Neural progenitor cell (in vitro differentiated cells): ENCODE results near the gene TTLL3. TPM values are rescaled to one million over a fixed set of nuclear protein-coding genes. Genes with fewer than 3 reads are reported as not detected.

ENCODE experiments used
- DNase-seq: peaks from one replicate; pipeline ENCODE4 v3.0.0-alpha.2; 2016; ENCODE audit warnings: low spot score
- H2AFZ ChIP-seq: fragments of 200-600 bp; sonication (generic); replicated peaks from 2 replicates; pipeline ENCODE4 v1.6.1; 2016; ENCODE audit warnings: antibody characterized with exemption
- H3F3A ChIP-seq: fragments of 200-600 bp; sonication (generic); 2 replicates; pipeline ENCODE4 v1.6.1; 2016; ENCODE audit warnings: antibody characterized with exemption, low read depth
- H3K27ac ChIP-seq: fragments of 200-600 bp; sonication (generic); 2 replicates; pipeline ENCODE4 v1.5.1; 2016; ENCODE audit warnings: mild to moderate bottlenecking
- H3K27me3 ChIP-seq: fragments of 200-600 bp; sonication (generic); 2 replicates; pipeline ENCODE4 v1.6.1; 2016; ENCODE audit warnings: mild to moderate bottlenecking, moderate library complexity
- H3K36me3 ChIP-seq: fragments of 200-600 bp; sonication (generic); 2 replicates; pipeline ENCODE4 v1.5.1; 2016
- H3K4me1 ChIP-seq: fragments of 200-600 bp; sonication (generic); 2 replicates; pipeline ENCODE4 v1.6.1; 2016; ENCODE audit warnings: mixed run types
- H3K4me2 ChIP-seq: fragments of 200-600 bp; sonication (generic); 2 replicates; pipeline ENCODE4 v1.6.1; 2016
- H3K4me3 ChIP-seq: fragments of 200-600 bp; sonication (generic); 2 replicates; pipeline ENCODE4 v1.5.1; 2016
- H3K79me2 ChIP-seq: fragments of 200-600 bp; sonication (generic); 2 replicates; pipeline ENCODE4 v1.6.1; 2016; ENCODE audit warnings: low read depth
- H3K9ac ChIP-seq: fragments of 200-600 bp; sonication (generic); 2 replicates; pipeline ENCODE4 v1.6.1; 2016
- H3K9me3 ChIP-seq: fragments of 200-600 bp; sonication (generic); 2 replicates; pipeline ENCODE4 v1.5.1; 2016; ENCODE audit warnings: low read depth
- H4K20me1 ChIP-seq: fragments of 200-600 bp; sonication (generic); 2 replicates; pipeline ENCODE4 v1.6.1; 2016; ENCODE audit warnings: low read depth
- H3K27ac Mint-ChIP-seq: 3 replicates; pipeline ENCODE4 v1.8.0; 2021; ENCODE audit warnings: mixed read lengths
- H3K27me3 Mint-ChIP-seq: 2 replicates; pipeline ENCODE4 v1.8.0; 2022; ENCODE audit warnings: low read depth, mild to moderate bottlenecking, inconsistent platforms, moderate library complexity, mixed read lengths; ENCODE audit not compliant: insufficient read depth
- H3K36me3 Mint-ChIP-seq: 3 replicates; pipeline ENCODE4 v1.8.0; 2021; ENCODE audit warnings: mixed read lengths
- H3K4me1 Mint-ChIP-seq: 3 replicates; pipeline ENCODE4 v1.8.0; 2021; ENCODE audit warnings: mixed read lengths
- H3K4me3 Mint-ChIP-seq: 3 replicates; pipeline ENCODE4 v1.8.0; 2021; ENCODE audit warnings: mild to moderate bottlenecking, moderate library complexity, mixed read lengths
- H3K9me3 Mint-ChIP-seq: 3 replicates; pipeline ENCODE4 v1.8.0; 2020; ENCODE audit warnings: mixed read lengths
- CTCF ChIP-seq: fragments of 200-600 bp; sonication (generic); IDR thresholded peaks from 2 replicates; pipeline ENCODE4 v1.5.1; 2017; ENCODE audit warnings: antibody characterized with exemption, mild to moderate bottlenecking
- EZH2 ChIP-seq: fragments of 200-600 bp; sonication (generic); IDR thresholded peaks from 2 replicates; pipeline ENCODE4 v1.6.1; 2017; ENCODE audit warnings: antibody characterized with exemption, mild to moderate bottlenecking, moderate library complexity
- EZH2phosphoT487 ChIP-seq: fragments of 200-600 bp; sonication (generic); IDR thresholded peaks from 2 replicates; pipeline ENCODE4 v1.6.1; 2017; ENCODE audit warnings: antibody characterized with exemption
- total RNA-seq: library from RNA; depleted of rRNA; stranded (reverse); fragments of >200 nt; gene quantifications from 2 replicates; pipeline ENCODE4 v1.2.3, GENCODE V29; 2015; ENCODE audit warnings: low replicate concordance

TTLL3 gene
- total RNA-seq, 1 donor from 2014 or later, result 15.0 TPM

- TF ChIP-seq EZH2, result no peak
- TF ChIP-seq CTCF, result no peak
- TF ChIP-seq EZH2phosphoT487, result no peak
- DNase-seq, result no peak
Observed at GRCh38 chr3:9820543-9820942, 10.5 kb downstream of the TTLL3 start.

GRCh38 chr3:9820946-9821345, 10.9 kb downstream of the TTLL3 start:
- H3K4me2 ChIP-seq, result no peak overlapping the region
- no peaks in the 10 kb centered on the region for H3K79me2 ChIP-seq
- peak; percentile 73 for DNase-seq
- no peaks in the 10 kb centered on the region for H3K36me3 Mint-ChIP-seq
- no peaks in the 10 kb centered on the region for H3K4me1 ChIP-seq
- TF ChIP-seq CTCF, result peak; percentile 59
- TF ChIP-seq EZH2, result no peak
- H3K27ac Mint-ChIP-seq, result peak overlapping the region; percentile 57
- peaks cover 3% of the 10 kb centered on the region for H3F3A ChIP-seq
- H3K9me3 Mint-ChIP-seq, result no peaks in the 10 kb centered on the region
- no peak overlapping the region for H3K27ac ChIP-seq
- H3K4me3 Mint-ChIP-seq, result no peak overlapping the region
- H3K36me3 ChIP-seq, result no peaks in the 10 kb centered on the region
- H3K27me3 ChIP-seq, result no peaks in the 10 kb centered on the region
- H2AFZ ChIP-seq, result no peak overlapping the region
- H4K20me1 ChIP-seq, result peaks cover 6% of the 10 kb centered on the region
- H3K9me3 ChIP-seq, result no peaks in the 10 kb centered on the region
- no peak overlapping the region for H3K4me3 ChIP-seq
- H3K9ac ChIP-seq, result no peak overlapping the region
- H3K4me1 Mint-ChIP-seq, result no peaks in the 10 kb centered on the region
- peaks cover 17% of the 10 kb centered on the region for H3K27me3 Mint-ChIP-seq

More at GRCh38 chr3:9820543-9820942, 10.5 kb downstream of the TTLL3 start:
- Histone ChIP-seq H3K27ac (no peak overlapping the region), H3K4me2 (no peak overlapping the region), H3K79me2 (no peaks in the 10 kb centered on the region), H3K4me3 (no peak overlapping the region), H3F3A (peaks cover 3% of the 10 kb centered on the region), H3K9me3 (no peaks in the 10 kb centered on the region), H3K9ac (no peak overlapping the region), H2AFZ (no peak overlapping the region), H3K4me1 (no peaks in the 10 kb centered on the region), H4K20me1 (peaks cover 6% of the 10 kb centered on the region), H3K36me3 (no peaks in the 10 kb centered on the region), H3K27me3 (no peaks in the 10 kb centered on the region)
- H3K27ac Mint-ChIP-seq, result peak overlapping the region; percentile 57
- H3K27me3 Mint-ChIP-seq, result peaks cover 19% of the 10 kb centered on the region
- no peaks in the 10 kb centered on the region for H3K9me3 Mint-ChIP-seq
- H3K4me3 Mint-ChIP-seq, result no peak overlapping the region
- no peaks in the 10 kb centered on the region for H3K36me3 Mint-ChIP-seq
- no peaks in the 10 kb centered on the region for H3K4me1 Mint-ChIP-seq

GRCh38 chr3:9825451-9826040, 15.5 kb downstream of the TTLL3 start:
- no peak overlapping the region for H3K4me3 Mint-ChIP-seq
- no peak overlapping the region for H3K27ac Mint-ChIP-seq
- Histone ChIP-seq H3K27me3 (no peaks in the 10 kb centered on the region), H4K20me1 (peaks cover 6% of the 10 kb centered on the region), H3K36me3 (no peaks in the 10 kb centered on the region), H3K79me2 (no peaks in the 10 kb centered on the region), H2AFZ (no peak overlapping the region), H3F3A (peaks cover 3% of the 10 kb centered on the region), H3K4me2 (no peak overlapping the region), H3K4me1 (no peaks in the 10 kb centered on the region), H3K27ac (no peak overlapping the region), H3K9me3 (no peaks in the 10 kb centered on the region), H3K9ac (no peak overlapping the region), H3K4me3 (no peak overlapping the region)
- no peaks in the 10 kb centered on the region for H3K4me1 Mint-ChIP-seq
- no peak for TF ChIP-seq CTCF
- no peak for TF ChIP-seq EZH2phosphoT487
- no peak for TF ChIP-seq EZH2
- H3K9me3 Mint-ChIP-seq, result no peaks in the 10 kb centered on the region
- DNase-seq, result no peak
- H3K27me3 Mint-ChIP-seq, result peaks cover 6% of the 10 kb centered on the region
- no peaks in the 10 kb centered on the region for H3K36me3 Mint-ChIP-seq
